Omental fat pad (tissue), 4 donors: Measurements from ENCODE around the gene REV1. TPM values are rescaled to one million over a fixed set of nuclear protein-coding genes. Genes with fewer than 3 reads are reported as not detected.

Source experiments
- ATAC-seq: fragments of 150-250 bp; one replicate; pipeline ENCODE4 v1.9.1; 2016; ENCODE audit warnings: mild to moderate bottlenecking, moderate library complexity; ENCODE audit not compliant: low FRiP score
- DNase-seq: peaks from one replicate; pipeline ENCODE4 v3.0.0-alpha.2; 2019; ENCODE audit warnings: low spot score
- CTCF ChIP-seq, 3 donors: fragments of 450-650 bp; IDR thresholded peaks; one replicate each; pipeline ENCODE4 v1.5.1; 2016 to 2017; ENCODE audit warnings: antibody characterized with exemption in 3 of 3, mild to moderate bottlenecking in 3 of 3, moderate library complexity in 2 of 3
- total RNA-seq, 4 donors: library from RNA; depleted of rRNA; stranded (reverse); fragments of >200 nt; gene quantifications; one replicate each; pipeline ENCODE4 v1.1.0, GENCODE V29; 2016

REV1 gene
- total RNA-seq, 4 donors from 2014 or later: 33.5 to 76.1 (median 51.5) TPM

GRCh38 chr2:99450199-99450598, 39.6 kb downstream of the REV1 start:
- ATAC-seq: no peak
- no peak for DNase-seq
- TF ChIP-seq CTCF (IDR thresholded peaks at IDR 0.05): no peak

DNA sequence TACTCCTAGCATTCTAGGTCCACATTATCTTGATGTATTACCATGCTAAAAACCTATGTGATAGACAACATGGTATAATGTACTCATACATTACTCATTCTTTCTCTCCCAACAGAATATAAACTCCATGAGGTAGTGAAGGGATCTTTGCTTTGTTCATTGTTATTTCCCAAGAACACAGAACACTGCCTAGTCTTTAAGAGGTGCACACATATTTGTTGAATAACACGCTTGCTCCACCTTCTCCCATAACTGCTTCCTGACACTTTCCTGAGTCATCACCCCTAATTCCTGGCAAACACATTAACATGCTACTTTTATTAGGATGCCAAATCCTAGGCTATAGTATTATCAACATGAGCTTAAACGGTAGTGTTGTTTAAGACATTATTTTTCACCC, 41.3 kb downstream of the REV1 start:
- no peak for TF ChIP-seq CTCF (IDR thresholded peaks at IDR 0.05)
- DNase-seq: no peak
- peak; percentile 88 for ATAC-seq

- no peak for ATAC-seq
- no peak for DNase-seq
- no peak for TF ChIP-seq CTCF (IDR thresholded peaks at IDR 0.05)
Measured at GRCh38 chr2:99445065-99445464, 44.8 kb downstream of the REV1 start.

GRCh38 chr2:99444222-99444621, 45.6 kb downstream of the REV1 start:
- no peak for ATAC-seq
- DNase-seq: no peak
- no peak for TF ChIP-seq CTCF (IDR thresholded peaks at IDR 0.05)

DNA sequence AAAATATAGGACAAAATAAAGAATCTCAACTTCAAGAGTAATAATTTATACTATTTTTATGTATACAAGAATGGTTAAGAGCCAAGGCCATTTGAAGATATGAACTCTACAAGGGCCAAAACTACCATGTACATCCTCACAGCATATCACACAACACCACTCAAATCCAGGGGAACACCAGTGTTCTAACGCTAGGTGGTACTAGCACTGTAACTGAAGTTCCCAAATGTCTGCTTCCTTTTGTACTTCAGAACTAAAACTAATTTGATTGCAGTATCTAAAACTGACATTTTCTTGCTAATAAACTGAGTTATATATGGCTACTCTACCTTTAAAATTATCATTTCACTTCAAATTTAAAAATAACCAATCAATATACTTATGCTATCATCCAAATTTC, 47.0 kb downstream of the REV1 start:
- DNase-seq (no peak), ATAC-seq (no peak)
- no peak for TF ChIP-seq CTCF (IDR thresholded peaks at IDR 0.05)

DNA sequence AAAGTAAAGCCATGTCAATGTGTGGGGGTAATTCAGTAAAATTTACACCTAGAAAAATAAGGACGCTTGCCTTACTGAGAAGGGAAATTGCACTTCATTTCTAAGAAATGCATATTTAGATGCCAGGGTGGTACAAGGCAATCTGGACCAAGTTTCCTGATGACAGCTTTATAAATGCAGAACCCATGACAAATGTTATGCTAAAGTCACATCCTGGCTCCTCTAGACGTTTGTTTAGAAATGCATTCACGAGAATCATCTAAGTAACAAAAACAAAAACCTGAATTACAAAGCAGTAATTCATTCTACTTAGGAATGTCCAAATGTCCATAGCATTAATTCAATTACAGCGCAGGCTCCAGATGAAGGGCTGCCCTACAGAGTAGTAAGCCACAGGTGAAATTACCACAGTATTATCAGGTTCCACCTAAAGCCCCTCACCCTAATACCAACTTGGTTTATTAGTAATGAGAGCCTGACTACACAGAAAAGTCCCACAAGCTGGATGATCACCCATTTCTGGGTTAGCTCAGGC, 49.8 kb downstream of the REV1 start:
- DNase-seq (no peak), ATAC-seq (no peak)
- no peak for TF ChIP-seq CTCF (IDR thresholded peaks at IDR 0.05)

- TF ChIP-seq CTCF (IDR thresholded peaks at IDR 0.05): no peak
- ATAC-seq: no peak
- DNase-seq: no peak
Measured at GRCh38 chr2:99436874-99437273, 52.9 kb downstream of the REV1 start.
